ENCODE results near the gene RASSF5. TPM values are rescaled to one million over a fixed set of nuclear protein-coding genes. Genes with fewer than 3 reads are reported as not detected.
A peak's percentile ranks its signal among the peaks of the same experiment; 100 is the strongest.

RASSF5 gene
- total and polyA plus RNA-seq, 8 donors: 6.7 to 22.3 (median 12.5) TPM

- DNase-seq (no peak), ATAC-seq (no peak), FAIRE-seq (no peak)
- Histone ChIP-seq H3K9me3 (no peaks in the 10 kb centered on the region), H3K36me3 (no peaks in the 10 kb centered on the region), H3K4me3 (no peak overlapping the region), H3K4me1 (peaks cover 8 to 22% (median 9%) of the 10 kb centered on the region in 3 donors), H3K27me3 (no peaks in the 10 kb centered on the region), H3K27ac (no peak overlapping the region)
- 92 to 98% methylated on average over 3 of the region's 3 CpGs for WGBS, 2 donors
- TF ChIP-seq CTCF (IDR thresholded peaks at IDR 0.05): no peak
- intact Hi-C loops (cut with DNase I): no loop called here
These were observed 44.6 kb downstream of the RASSF5 start for GRCh38 chr1:206551986-206552326.

- no peak for ATAC-seq
- no peak for DNase-seq
- Histone ChIP-seq H3K4me3 (no peak overlapping the region), H3K9me3 (no peaks in the 10 kb centered on the region), H3K4me1 (peaks cover 9 to 34% (median 20%) of the 10 kb centered on the region in 3 donors), H3K27ac (no peak overlapping the region), H3K36me3 (no peaks in the 10 kb centered on the region), H3K27me3 (no peaks in the 10 kb centered on the region)
- no peak for FAIRE-seq
- 87 to 100% methylated on average over 3 of the region's 3 CpGs for WGBS, 2 donors
- no peak for TF ChIP-seq CTCF (IDR thresholded peaks at IDR 0.05)
- intact Hi-C loops (cut with DNase I): no loop called here
These were observed 46.9 kb downstream of the RASSF5 start for GRCh38 chr1:206554211-206554610.

- no peak overlapping the region for H3K4me3 ChIP-seq
- H3K36me3 ChIP-seq: no peaks in the 10 kb centered on the region
- peak overlapping the region; percentile 22 to 87 (median 66) for H3K27ac ChIP-seq
- no peak for TF ChIP-seq CTCF (IDR thresholded peaks at IDR 0.05)
- intact Hi-C loops (cut with DNase I): no loop called here
- no peak for DNase-seq
- H3K27me3 ChIP-seq: no peaks in the 10 kb centered on the region
- peaks cover 13 to 40% (median 24%) of the 10 kb centered on the region in 3 donors for H3K4me1 ChIP-seq
- FAIRE-seq: no peak
- no peaks in the 10 kb centered on the region for H3K9me3 ChIP-seq
- WGBS, 2 donors: 19 to 35% methylated on average over 1 of the region's 1 CpG
- no peak for ATAC-seq
These were observed 47.6 kb downstream of the RASSF5 start for GRCh38 chr1:206554701-206555472.

GRCh38 chr1:206555473-206555935 lies 48.2 kb downstream of the RASSF5 start:
- intact Hi-C loops (cut with DNase I): no loop called here
- Histone ChIP-seq H3K36me3 (no peaks in the 10 kb centered on the region), H3K4me3 (no peak overlapping the region), H3K27ac (peak overlapping the region; percentile 22 to 87 (median 66)), H3K27me3 (no peaks in the 10 kb centered on the region), H3K9me3 (no peaks in the 10 kb centered on the region), H3K4me1 (peaks cover 13 to 46% (median 29%) of the 10 kb centered on the region in 3 donors)
- WGBS, 2 donors: 50 to 60% methylated on average over 10 of the region's 10 CpGs
- ATAC-seq: peak in 3 of 4 donors; percentile 3 to 30 (median 4)
- no peak for TF ChIP-seq CTCF (IDR thresholded peaks at IDR 0.05)
- no peak for FAIRE-seq
- peak in 2 of 6 donors; percentile 51 to 68 for DNase-seq
